ENCODE data around the gene SCGB2A2.

Gene SCGB2A2

DNA sequence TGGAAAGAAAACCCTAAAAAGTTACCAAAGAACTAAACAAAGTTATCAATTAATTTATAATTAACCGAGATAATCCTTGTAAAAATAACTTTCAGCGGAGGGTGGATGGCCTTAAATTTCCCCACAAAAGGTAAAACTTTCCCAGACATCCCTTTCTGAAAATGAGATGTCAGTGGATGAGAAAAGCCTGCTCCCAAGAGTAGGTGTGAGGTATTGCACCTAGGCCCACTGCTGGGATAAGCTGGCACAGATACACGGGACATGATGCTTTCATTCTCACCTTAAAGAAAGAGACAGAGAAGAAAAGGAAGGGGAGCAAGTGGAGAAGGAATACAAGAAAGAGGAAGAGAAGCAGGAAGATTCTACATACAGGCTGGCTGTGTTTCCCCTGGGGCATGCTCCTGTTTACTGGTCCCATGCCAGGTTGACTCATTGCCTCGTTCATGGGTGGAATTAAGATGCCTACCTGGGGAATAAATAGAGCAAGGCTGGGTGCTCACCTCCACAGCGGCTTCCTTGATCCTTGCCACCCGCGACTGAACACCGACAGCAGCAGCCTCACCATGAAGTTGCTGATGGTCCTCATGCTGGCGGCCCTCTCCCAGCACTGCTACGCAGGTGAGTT, at the start of gene SCGB2A2:
TSS of gene SCGB2A2 (plus strand) at position 505 of the 625 bp plus-strand sequence. CDS start at position 564, 59 bp downstream.
- DNase-seq (ENCODE audit: low read depth in 1 of 2, low spot score in 1 of 2), result no peak

DNA sequence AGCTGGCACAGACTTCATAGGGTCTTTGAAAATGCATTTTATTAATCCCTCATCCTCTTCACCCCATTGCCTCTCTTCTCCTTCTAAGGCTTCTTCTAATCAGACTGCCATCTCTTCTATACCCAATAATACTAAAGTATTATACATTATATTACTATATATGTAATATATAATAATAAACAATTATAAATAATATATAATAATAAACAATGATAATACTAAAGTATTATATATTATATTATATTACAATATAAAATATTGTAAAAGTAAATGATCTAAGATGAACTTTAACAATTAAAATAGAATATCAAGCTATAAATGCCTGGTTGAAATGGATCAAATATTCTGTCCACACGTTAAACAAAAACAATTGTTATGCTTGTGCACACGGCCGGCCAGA, 48.5 kb upstream of the SCGB2A2 start:
- no peak for DNase-seq (ENCODE audit: low read depth in 1 of 2, low spot score in 1 of 2)

DNA sequence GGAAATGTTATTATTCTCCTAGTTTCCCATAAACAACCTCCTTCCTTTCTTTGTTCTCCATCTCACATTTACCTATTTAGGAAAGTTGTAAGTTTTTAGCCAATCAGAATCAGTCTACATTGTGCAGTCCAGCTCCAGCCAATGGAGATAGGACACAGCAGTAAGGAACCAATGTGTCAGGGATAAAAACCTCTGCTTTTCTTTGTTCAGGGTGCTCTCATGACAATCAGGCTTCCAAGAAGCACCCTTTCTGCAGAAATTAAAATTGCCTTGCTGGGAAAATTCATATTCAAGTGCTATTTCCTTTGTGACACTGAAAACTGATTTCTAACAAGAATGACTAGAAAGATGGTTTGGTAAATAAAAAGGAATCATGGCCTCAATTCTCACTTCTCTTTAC, 46.9 kb upstream of the SCGB2A2 start:
- DNase-seq (ENCODE audit: low read depth in 1 of 2, low spot score in 1 of 2), result no peak

DNA sequence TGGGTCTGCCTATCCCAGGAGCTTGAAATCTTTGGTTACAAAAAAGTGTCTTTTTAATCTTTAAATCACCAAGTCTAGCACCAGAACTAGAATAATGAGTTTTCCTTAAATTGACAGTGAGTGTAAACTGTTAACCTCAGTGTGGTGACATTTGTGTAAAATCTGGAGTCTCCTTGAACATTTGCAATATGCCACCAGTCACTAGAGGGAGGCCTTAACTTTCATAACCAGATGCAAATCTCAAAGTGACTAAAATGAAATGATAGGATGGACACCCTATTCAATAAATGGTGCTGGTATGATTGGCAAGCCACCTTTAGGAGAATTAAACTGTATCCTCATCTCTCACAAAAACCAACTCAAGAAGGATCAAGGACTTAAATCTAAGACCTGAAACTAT, 36.2 kb upstream of the SCGB2A2 start:
- no peak for DNase-seq (ENCODE audit: low read depth in 1 of 2, low spot score in 1 of 2)

DNA sequence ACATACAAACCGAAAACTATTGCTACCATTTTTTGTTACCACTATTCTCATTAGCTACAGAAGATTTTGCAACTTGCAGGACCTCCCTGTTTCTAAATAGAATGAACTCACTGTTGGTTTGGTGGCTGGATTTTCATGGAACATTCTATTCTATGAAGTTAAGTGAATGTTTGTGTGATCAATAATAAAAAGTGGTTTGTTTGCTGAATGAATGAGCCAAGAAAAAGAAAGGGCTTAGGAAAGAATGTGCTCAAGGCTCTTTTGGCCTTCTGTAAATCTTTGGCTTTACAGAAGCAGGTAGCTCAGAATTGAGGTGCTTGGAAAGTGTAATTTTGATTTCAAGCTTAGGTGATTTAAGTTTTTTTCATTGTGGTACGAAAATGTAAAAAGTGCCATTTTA, 33.8 kb upstream of the SCGB2A2 start:
- no peak for DNase-seq (ENCODE audit: low read depth in 1 of 2, low spot score in 1 of 2)

DNA sequence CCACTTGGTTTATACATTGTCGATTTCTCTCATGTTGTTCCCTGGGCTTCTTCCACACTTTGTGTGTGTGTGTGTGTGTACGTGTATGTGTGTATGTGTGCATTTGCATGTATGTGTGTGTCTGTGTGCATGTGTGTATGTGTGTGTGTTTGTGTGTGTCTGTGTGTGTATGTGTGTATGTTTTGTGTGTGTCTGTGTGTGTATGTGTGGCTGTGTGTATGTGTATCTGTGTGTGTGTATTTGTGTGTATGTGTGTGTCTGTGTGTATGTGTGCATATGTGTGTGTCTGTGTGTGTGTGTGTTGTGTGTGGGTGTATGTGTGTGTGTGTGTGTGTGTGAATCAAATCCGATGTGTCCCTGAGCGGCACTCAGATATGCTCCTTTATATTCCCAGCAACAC, 32.5 kb upstream of the SCGB2A2 start:
- no peak for DNase-seq (ENCODE audit: low read depth in 1 of 2, low spot score in 1 of 2)

DNA sequence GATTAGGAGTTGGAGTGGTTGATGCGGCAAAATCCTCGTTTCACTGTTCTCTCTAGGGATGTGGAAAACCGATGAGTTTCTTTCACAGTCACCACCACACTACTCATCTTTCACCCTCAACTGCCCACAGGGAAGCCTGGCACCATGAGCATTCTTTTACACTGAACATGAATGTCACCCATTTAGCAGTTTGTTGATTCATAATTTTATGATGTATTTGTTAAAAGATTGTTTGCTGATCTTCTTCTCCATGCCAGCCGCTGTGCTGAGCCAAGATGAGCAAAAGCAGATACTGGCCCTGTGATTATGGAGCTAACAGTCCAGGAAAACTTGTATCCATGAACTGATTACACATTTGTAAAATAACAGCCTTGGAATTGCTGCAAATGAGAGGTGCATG, 31.8 kb upstream of the SCGB2A2 start:
- no peak for DNase-seq (ENCODE audit: low read depth in 1 of 2, low spot score in 1 of 2)

DNA sequence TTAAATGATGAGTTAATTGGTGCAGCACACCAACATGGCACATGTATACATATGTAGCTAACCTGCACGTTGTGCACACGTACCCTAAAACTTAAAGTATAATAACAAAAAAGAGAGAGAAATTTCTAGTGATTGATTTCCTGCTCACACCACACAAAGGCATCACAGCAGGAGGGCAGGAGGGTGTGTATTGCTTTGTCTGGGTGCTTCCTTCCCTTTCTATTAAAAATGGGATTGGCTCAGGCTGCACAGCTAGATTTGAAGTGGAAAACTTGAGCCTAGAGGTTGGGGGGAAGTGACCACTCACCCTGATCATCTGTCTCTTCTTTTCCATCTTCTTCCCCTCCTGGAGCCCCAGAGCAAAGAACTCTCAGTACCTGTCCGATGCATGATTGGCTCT, 28.9 kb upstream of the SCGB2A2 start:
- DNase-seq (ENCODE audit: low read depth in 1 of 2, low spot score in 1 of 2), result no peak

DNA sequence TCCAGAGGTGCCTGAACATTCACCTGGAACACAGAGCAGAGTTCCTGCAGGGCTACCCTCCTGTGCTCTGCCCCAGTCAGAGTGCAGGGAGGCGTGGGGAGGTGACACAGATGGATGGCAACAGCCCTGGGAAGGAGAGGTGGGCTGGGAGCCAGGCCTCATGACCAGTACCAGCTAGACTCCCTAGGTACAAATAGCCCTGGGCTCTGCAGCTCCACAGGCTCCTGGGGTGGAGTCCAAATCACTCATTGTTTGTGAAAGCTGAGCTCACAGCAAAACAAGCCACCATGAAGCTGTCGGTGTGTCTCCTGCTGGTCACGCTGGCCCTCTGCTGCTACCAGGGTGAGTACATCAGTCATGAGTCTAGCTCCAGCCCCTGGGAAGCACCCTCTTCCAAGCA, 27.9 kb upstream of the SCGB2A2 start, which contains the start of gene SCGB1D2:
TSS of gene SCGB1D2 (plus strand) at position 219 of the 400 bp plus-strand sequence. CDS start at position 288, 69 bp downstream.
- no peak for DNase-seq (ENCODE audit: low read depth in 1 of 2, low spot score in 1 of 2)

DNA sequence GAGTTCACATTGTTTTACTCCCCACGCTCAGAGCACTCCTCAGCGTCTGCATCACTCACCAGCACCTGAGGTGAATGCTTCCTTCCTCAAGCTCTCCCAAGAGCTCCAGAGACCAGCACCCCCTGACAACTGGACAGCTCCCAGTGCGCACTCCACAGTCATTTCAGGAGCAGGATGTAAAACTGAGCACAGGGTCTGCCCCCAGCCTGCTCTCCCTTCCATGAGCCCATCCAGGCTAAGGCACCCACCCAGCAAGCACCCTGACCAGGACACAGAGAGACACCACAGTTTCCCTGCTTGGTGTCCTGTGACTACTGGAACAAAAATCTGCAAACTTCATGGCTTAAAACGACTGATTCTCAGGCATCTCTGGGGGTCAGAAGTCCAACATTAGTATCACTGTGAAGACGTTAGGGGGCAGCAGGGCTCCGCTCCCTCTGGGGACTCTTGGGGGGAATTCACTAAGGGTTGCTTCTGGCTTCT, 24.6 kb upstream of the SCGB2A2 start:
- no peak for DNase-seq (ENCODE audit: low read depth in 1 of 2, low spot score in 1 of 2)

DNA sequence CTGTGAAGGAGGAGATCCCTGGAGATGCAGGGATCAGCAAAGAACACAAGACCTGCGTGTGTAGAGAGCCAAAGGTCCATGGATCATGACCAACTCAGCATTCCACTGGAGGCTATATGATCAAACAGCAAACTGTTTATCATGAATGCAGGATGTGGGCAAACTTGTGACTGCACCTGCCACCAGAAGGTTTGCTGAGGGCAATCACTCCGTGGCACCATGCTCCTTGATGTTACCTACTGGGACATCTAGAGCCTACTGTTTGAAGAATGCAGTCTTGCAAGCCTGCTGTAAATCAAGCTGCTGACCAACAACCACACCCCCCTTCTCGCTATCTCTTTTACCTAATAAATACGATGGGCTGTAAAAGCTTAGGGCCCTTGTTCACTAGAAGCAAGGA, 18.3 kb upstream of the SCGB2A2 start:
- no peak for DNase-seq (ENCODE audit: low read depth in 1 of 2, low spot score in 1 of 2)

DNA sequence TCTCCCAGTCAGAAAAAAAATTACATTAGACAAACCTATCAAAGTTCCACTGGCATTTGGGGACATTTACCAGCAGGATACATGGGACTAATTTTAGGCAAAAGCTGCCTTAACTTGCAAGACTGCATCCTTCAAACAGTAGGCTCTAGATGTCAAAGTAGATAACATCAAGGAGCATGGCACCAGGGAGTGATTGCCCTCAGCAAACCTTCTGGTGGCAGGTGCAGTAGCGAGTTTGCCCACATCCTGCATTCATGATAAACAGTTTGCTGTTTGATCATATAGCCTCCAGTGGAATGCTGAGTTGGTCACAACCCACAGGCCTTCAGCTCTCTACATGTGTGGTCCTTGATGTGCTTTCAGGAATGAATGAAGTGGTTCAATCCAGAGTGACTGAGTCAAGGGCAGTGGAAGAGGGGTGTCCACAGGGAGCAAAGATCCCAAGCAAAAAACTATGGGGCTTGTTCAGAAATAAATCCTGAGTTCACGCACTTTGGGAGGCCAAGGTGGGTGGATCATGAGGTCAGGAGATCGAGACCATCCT, 15.9 kb upstream of the SCGB2A2 start:
- DNase-seq (ENCODE audit: low read depth in 1 of 2, low spot score in 1 of 2), result no peak

DNA sequence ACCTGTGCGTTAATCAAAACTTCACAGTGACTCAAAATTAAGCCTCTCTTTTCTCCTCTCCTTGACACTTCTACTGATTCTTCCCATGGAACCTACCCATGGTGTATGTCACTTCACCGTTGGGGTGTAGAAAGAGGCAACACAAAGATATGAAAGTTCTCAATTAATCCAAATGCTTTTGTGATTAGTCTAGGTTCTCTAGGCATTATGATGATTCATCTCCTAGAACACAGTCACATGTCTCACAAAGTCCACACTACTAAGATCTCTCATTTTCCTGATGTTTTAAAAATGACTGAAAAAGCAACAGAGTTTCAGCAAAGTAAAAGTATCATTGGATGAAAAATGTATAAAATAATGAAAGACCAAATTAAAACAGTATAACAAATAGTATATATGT, 13.7 kb upstream of the SCGB2A2 start:
- no peak for DNase-seq (ENCODE audit: low read depth in 1 of 2, low spot score in 1 of 2)

DNA sequence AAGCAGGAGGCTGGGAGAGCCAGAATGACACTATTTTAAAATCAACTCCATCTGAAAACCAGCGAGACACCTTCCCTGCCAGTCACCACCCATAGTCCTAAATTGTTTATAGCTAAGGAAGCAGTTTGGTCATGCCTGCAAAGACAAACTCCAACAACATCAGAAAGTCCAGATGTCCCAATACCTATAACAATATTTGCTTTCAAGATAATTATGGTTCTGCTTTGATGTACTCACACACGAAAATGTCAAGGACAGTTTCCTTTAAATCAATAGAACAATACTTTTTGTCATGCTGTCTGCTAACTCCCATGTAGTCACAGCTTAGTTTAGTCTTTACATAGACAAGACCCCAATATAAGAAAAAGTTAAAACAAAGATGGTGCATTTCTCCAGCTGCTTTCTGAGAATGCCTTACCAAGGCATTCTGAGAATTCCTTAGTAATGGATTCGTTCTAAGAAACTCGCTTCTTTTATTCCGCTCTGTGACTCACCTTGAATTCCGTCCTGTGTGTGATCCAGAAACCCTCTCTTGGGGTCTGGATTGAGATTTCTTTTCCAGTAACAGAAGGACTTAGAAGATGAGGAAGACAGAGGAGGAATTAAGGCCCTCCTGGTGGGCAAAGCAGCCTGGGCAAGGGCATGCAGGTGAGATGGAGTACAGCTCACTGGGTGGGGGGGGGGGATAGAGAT, 9.6 kb upstream of the SCGB2A2 start:
- no peak for DNase-seq (ENCODE audit: low read depth in 1 of 2, low spot score in 1 of 2)

DNA sequence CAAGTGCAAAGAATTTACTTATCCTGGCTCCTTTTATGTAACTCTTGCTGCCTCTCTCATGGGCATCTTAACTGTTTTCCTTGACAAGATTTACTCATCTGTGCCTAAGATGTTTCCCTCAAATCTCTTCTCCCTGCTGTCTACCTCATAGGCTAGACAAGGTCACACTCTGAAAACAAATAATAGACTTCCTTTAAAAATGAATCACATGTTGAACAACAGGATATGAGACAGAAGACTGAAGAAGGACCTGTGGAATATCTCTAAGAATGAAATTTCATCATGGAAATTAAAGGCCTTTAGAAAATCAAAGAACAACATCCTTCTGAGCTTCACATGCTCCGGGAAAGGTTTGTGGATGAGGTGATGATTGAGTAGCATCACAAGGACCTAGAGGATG, 6.0 kb upstream of the SCGB2A2 start:
- DNase-seq (ENCODE audit: low read depth in 1 of 2, low spot score in 1 of 2), result no peak

DNA sequence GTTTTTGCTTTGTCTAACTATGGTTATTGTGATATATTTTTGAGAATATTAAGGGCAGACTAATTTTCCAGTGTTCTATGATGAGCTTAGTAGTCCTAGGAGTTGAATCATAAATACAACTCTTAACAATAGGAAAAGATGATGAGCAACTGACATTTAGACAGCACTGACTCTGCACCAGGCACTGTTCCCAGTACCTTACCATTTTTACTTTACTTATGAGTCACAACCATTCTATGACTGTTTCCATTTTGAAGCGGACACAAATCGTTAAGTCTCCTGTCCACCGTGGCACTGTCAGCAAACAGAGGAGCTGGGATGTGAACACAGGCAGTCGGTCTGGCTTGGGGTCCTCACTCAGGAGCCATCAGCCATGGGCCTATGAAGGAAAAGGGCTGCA, 3.4 kb upstream of the SCGB2A2 start:
- DNase-seq (ENCODE audit: low read depth in 1 of 2, low spot score in 1 of 2), result no peak

DNA sequence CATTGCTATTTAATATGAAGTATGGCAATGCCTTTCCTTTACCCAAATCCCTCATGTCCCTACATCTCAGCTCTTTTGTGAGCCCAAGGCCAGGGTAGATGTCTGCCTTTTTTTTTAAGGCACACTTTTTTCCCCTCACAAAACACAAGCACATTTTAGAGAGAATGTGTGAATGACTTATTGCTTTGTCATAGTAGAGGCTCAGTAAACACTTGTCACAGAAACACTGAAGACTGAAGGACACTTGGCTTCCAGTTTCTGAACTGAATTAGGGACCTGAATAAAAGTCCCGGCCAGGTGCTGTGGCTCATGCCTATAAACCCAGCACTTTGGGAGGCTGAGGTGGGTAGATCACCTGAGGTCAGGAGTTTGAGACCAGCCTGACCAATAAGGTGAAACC, 2.9 kb upstream of the SCGB2A2 start:
- no peak for DNase-seq (ENCODE audit: low read depth in 1 of 2, low spot score in 1 of 2)

DNA sequence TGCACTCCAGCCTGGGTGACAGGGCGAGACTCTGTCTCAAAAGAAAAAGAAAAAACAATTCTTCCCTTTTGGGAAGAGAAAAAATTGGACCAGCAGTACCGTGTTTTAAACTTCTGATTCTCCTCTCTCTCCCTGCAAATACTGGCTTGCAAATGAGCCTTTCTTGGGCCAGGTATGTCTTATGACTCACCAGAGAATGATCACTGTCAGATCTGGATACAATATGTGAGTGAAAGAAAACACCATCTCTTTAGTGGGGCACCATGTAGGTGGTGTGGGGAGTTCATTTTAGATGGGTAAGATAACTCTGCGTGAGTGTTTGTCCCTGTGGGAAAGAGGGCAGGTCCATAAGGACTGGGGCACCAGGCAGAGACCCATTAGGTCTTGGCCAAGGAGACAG, 2.4 kb upstream of the SCGB2A2 start:
- no peak for DNase-seq (ENCODE audit: low read depth in 1 of 2, low spot score in 1 of 2)

DNA sequence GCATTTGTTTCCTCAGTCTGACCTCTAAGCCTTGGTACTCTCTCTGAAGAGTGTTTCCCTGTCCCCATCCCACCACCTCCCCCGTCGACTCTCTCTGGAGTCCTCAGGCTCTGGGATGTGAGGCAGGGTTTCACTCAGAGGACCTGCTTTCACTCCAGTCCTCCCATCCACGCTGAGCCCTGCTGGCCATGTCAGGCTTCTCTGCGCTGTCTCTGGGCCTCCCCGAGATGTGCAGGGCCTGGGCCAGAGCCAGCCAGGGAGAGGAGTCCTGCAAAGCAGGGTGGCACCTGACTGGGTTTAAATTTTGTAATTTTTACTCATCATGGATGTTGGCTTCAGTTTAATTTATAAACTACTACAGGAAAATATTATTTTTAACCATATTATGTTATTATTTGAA, 3.3 kb downstream of the SCGB2A2 start:
- DNase-seq (ENCODE audit: low read depth in 1 of 2, low spot score in 1 of 2), result no peak

DNA sequence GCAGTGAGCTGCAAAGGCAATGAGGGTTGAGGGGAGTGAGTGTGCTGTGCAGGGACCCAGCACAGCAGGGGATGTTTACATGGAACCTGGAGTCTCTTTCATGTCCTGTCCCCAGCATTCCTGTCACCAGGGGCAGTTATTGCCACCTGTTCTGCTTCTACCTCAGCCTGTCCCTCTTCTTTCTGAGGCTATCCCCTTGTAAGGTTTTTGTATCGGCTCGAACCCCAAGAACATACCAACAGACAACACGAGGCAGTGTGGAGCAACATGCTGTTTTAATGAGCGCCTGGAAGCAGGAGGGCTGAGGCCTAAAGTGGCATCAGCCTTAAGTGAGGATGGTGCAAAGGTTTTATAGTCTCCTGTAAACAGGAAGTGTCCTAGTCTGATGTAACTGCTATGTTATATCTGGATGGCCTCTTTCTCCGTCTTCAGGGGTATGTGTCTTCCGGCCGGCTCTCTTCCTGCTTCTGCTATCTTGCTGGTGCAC, 3.9 kb downstream of the SCGB2A2 start:
- DNase-seq (ENCODE audit: low read depth in 1 of 2, low spot score in 1 of 2), result no peak

DNA sequence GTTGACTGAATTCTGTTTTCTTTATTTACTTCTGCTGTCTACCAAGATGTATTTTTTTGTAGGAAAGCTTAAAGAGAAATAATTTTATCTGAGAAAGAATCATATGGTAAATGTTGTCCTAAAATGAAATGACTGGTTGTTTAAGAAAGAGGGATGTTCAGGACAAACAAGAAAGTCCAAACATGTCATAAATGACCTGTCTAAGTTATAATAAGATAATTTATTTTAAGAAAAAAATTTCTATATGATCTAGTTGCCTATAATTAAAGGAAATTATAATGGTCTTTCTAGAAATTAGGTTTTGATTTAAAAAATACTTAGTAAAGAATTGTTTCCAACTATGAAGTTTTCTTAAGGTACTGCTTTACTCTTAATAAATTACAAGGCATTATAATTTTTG, 10.5 kb downstream of the SCGB2A2 start:
- no peak for DNase-seq (ENCODE audit: low read depth in 1 of 2, low spot score in 1 of 2)

DNA sequence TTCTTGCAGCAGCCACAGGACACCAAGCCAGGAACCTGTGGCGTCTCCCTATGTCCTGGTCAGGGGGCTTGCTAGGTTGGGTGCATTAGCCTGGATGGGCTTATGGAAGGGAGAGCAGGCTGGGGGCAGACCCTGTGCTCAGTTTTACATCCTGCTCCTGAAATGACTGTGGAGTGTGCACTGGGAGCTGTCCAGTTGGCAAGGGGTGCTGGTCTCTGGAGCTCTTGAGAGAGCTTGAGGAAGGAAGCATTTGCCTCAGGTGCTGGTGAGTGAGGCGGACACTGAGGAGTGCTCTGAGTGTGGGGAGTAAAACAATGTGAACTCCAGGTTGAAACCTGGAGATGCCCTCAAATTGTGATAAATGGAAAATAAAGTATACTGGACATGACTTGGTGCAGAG, 25.5 kb downstream of the SCGB2A2 start:
- DNase-seq (ENCODE audit: low read depth in 1 of 2, low spot score in 1 of 2), result no peak

Data from activated T-helper 1 cell treated with anti-CD3 and anti-CD28 coated beads, Interleukin-2, amount 50 U/mL, for 16 hours (primary cell).